GM12864 (cell line): Measurements from ENCODE around the gene GPRC5C.

Experiments used
- DNase-seq: peaks from one replicate; pipeline ENCODE4 v3.0.0-alpha.2; 2011; ENCODE audit warnings: low read depth
- H3K4me3 ChIP-seq: 2 replicates; pipeline ENCODE4 v1.5.1; 2011; ENCODE audit warnings: mild to moderate bottlenecking, low read depth, low read length, control low read depth
- TF ChIP-seq, protein P1 (sequence below): IDR thresholded peaks from 2 replicates; pipeline ENCODE4 v1.5.1; 2011; ENCODE audit warnings: low read depth, mild to moderate bottlenecking, moderate library complexity, low read length, control low read depth, inconsistent platforms; ENCODE audit errors: missing control alignments

Gene GPRC5C

DNA sequence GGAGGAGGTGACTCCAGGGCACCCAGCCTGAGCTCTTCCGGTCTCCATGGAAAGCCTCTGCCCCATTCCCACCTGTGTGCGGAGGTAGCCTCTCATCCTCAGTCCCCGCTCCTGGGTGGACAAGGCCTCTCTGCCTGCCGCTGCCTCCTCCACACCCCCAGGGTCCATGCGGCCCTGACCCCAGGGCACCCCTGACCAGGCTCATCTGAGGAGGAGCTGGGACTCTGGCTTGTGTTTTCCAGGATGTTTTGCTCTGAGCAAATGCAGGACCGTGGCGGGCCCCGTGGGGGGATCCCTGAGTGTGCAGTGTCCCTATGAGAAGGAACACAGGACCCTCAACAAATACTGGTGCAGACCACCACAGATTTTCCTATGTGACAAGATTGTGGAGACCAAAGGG is 41.4 kb downstream of the GPRC5C start:
- TF ChIP-seq, protein P1, sequence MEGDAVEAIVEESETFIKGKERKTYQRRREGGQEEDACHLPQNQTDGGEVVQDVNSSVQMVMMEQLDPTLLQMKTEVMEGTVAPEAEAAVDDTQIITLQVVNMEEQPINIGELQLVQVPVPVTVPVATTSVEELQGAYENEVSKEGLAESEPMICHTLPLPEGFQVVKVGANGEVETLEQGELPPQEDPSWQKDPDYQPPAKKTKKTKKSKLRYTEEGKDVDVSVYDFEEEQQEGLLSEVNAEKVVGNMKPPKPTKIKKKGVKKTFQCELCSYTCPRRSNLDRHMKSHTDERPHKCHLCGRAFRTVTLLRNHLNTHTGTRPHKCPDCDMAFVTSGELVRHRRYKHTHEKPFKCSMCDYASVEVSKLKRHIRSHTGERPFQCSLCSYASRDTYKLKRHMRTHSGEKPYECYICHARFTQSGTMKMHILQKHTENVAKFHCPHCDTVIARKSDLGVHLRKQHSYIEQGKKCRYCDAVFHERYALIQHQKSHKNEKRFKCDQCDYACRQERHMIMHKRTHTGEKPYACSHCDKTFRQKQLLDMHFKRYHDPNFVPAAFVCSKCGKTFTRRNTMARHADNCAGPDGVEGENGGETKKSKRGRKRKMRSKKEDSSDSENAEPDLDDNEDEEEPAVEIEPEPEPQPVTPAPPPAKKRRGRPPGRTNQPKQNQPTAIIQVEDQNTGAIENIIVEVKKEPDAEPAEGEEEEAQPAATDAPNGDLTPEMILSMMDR, result no peak
- H3K4me3 ChIP-seq, result no peak overlapping the region
- no peak for DNase-seq

DNA sequence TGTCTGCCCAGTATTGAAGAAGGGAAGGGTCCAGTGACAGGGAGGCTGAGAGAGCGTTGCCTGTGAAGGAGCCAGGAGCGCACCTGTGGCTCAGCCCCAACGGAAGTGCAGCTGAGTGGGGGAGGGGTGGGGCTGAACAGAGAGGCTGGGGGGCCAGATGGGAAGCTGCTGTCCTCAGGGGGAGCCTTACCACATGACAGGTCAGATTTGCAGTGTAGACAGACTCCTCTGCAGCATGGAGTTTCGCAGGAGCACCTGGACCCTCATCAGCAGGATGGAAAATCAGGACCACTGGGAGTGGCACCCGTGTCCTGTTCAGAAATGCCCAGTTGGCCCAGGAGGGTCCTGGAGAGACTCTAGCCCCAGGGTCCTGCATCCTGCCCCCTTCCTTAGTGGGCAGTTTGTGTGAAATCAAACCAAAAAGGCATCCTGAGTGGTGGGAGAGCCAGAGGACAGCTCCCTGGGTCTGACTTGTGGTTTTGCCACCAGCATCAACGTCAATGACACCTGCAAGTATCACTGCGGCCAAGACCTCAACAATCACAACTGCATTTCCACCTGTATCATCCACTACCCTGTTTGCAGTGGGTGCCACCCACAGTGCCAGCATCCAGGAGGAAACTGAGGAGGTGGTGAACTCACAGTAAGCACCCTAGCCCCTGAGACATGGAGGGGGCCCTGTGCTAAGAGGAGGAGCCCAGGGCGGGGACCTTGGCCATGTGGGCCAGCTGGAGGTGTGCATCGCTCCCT is 42.3 kb downstream of the GPRC5C start:
- TF ChIP-seq, protein P1, result no peak
- DNase-seq, result no peak
- no peak overlapping the region for H3K4me3 ChIP-seq

DNA sequence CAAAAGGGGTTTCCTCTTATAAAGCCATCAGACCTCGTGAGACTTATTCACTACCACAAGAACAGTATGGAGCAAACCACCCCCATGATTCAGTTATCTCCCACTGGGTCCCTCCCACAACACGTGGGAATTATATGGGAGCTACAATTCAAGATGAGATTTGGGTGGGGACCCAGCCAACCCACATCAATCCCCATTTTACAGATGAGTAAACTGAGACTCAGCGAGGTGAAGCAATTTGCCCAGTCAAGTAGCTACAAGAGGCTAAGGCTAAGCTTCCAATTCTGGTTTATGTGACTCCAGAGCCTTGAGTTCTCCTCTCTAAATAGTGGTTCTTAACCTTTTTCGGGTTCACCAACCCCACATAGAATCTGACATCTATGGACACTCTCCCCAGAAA is 43.3 kb downstream of the GPRC5C start:
- DNase-seq, result no peak
- TF ChIP-seq, protein P1, result no peak
- H3K4me3 ChIP-seq, result no peak overlapping the region

DNA sequence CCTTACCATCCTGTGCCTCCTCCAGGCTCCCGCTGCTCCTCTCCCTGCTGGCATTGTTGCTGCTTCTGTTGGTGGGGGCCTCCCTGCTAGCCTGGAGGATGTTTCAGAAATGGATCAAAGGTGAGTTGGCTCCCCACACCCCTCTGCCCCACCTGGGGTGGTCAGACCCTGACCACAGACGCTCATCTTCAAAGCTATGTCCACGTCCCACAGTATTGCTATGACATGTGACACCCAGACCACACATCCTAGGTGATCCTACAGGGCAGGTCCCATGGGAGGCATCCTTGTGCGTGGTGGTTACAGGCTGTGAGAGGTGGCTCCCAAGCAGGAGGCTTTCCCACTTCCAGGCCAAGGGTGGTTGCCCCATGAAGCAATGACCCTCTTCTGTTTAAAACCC is 45.5 kb downstream of the GPRC5C start:
- no peak for DNase-seq
- H3K4me3 ChIP-seq, result no peak overlapping the region
- TF ChIP-seq, protein P1, result no peak

DNA sequence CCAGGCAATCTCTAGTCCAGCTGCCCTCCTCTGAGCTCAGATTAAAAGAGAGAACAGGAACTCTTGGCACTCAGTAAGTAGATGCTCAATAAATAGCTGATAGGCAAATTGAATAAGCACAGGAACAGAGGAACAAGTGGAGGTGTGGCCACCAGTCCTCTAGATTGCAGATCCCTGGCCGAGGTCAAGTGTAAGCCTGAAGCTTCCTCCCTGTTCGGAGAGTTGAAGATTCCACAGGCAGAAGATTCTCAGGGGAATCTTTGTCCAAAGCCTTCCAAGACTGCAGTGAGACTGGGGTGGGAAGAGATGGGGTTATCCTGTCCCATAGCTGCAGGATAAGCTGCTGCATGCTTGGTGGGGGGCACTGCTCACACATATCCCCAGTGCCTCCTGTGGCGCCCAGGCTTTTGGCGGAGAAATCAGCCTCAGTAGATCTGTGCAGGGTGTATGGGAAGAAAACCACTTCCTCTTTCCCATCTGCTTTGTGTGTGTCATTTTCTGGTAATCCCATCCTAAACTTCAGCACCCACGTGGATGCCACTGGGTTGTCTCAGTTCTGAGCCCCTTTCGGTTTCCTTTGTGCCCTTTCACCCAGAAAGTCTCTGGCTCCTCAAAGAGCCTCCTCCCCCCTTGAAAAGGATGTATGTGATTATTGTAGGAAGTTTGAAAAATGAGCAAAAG is 46.7 kb downstream of the GPRC5C start:
- no peak for DNase-seq
- no peak overlapping the region for H3K4me3 ChIP-seq
- TF ChIP-seq, protein P1, result no peak

DNA sequence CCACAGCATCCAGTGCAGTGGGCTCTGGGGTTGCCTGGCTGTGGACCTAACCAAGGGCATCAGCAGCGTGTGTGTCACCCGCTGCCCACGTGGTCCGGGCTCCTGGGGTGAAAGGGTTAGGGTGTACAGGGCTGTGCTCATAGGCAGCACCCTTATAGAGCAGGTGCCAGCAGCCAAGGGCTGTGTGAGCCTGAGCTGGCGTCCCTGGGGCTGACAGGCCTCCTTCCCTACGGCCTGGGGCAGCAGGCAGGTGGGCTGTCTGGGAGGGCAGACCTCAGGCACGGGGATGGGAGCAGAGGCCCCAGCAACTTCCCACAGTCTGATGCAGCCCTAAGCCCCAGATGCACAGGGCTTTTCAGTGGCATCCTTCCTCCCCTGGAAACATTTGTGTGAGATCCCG is 48.4 kb downstream of the GPRC5C start:
- no peak for DNase-seq
- TF ChIP-seq, protein P1, result no peak
- H3K4me3 ChIP-seq, result no peak overlapping the region
